Loucy (cell line): ENCODE data around the gene UBE2G1.

ENCODE experiments used
- EZH2phosphoT487 ChIP-seq: fragments of 200-600 bp; IDR thresholded peaks from 2 replicates; pipeline ENCODE4 v1.6.1; 2018; ENCODE audit warnings: antibody characterized with exemption, mild to moderate bottlenecking, moderate library complexity, borderline replicate concordance
- TF ChIP-seq, protein P1 (sequence below): fragments of 200-600 bp; sonication (generic); conservative IDR thresholded peaks from 2 replicates; pipeline ENCODE4 v1.5.1; 2014; ENCODE audit warnings: mild to moderate bottlenecking, antibody characterized with exemption, low read length

DNA sequence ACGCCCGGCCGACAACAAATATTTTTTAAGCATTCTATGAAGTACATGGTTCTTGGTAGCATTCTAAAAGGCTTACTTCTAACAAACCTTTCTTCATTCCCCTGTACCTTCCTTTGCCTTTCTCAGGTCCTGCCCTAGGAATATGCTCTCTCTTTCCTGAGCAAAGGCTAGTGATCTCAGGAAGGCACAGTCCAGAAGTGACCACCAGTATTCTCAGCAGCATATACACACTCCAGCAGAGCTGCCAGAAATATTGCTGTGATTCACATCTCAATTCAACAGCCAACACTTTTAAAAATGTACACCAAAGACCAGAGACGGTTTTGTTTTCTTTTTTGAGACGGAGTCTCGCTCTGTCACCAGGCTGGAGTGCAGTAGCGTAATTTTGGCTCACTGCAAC is 61.3 kb downstream of the UBE2G1 start:
- TF ChIP-seq, protein P1, sequence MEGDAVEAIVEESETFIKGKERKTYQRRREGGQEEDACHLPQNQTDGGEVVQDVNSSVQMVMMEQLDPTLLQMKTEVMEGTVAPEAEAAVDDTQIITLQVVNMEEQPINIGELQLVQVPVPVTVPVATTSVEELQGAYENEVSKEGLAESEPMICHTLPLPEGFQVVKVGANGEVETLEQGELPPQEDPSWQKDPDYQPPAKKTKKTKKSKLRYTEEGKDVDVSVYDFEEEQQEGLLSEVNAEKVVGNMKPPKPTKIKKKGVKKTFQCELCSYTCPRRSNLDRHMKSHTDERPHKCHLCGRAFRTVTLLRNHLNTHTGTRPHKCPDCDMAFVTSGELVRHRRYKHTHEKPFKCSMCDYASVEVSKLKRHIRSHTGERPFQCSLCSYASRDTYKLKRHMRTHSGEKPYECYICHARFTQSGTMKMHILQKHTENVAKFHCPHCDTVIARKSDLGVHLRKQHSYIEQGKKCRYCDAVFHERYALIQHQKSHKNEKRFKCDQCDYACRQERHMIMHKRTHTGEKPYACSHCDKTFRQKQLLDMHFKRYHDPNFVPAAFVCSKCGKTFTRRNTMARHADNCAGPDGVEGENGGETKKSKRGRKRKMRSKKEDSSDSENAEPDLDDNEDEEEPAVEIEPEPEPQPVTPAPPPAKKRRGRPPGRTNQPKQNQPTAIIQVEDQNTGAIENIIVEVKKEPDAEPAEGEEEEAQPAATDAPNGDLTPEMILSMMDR = no peak
- TF ChIP-seq EZH2phosphoT487 = no peak
